Measurements from ENCODE around the gene HNRNPA1. TPM values are rescaled to one million over a fixed set of nuclear protein-coding genes. Genes with fewer than 3 reads are reported as not detected.

The HNRNPA1 gene
- total RNA-seq, 2 donors from 2014 or later, result 246 to 247 TPM

- no peak for ATAC-seq
- intact Hi-C loops (cut with DNase I), result no loop called here
- no peak overlapping the region for H3K4me3 ChIP-seq
Measured at GRCh38 chr12:54301428-54302048, 21.0 kb downstream of the HNRNPA1 start.

GRCh38 chr12:54303640-54304039 is 23.1 kb downstream of the HNRNPA1 start:
- no peak for DNase-seq
- H3K4me3 ChIP-seq, result no peak overlapping the region
- no peak overlapping the region for H3K27ac ChIP-seq
- H3K27me3 ChIP-seq, result no peaks in the 10 kb centered on the region
- TF ChIP-seq POLR2A (IDR thresholded peaks at IDR 0.05), result no peak
- TF ChIP-seq, protein P1, sequence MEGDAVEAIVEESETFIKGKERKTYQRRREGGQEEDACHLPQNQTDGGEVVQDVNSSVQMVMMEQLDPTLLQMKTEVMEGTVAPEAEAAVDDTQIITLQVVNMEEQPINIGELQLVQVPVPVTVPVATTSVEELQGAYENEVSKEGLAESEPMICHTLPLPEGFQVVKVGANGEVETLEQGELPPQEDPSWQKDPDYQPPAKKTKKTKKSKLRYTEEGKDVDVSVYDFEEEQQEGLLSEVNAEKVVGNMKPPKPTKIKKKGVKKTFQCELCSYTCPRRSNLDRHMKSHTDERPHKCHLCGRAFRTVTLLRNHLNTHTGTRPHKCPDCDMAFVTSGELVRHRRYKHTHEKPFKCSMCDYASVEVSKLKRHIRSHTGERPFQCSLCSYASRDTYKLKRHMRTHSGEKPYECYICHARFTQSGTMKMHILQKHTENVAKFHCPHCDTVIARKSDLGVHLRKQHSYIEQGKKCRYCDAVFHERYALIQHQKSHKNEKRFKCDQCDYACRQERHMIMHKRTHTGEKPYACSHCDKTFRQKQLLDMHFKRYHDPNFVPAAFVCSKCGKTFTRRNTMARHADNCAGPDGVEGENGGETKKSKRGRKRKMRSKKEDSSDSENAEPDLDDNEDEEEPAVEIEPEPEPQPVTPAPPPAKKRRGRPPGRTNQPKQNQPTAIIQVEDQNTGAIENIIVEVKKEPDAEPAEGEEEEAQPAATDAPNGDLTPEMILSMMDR (IDR thresholded peaks at IDR 0.05), result no peak
- no peak for ATAC-seq
- no peaks in the 10 kb centered on the region for H3K9me3 ChIP-seq
- H3K4me1 ChIP-seq, result peaks cover 26% of the 10 kb centered on the region
- intact Hi-C loops (cut with DNase I), result no loop called here
- H3K36me3 ChIP-seq (replicated peaks in 1 of 2; ENCODE audit: insufficient read depth in 1 of 2, low read depth in 2 of 2), result no peaks in the 10 kb centered on the region

More at GRCh38 chr12:54301428-54302048, 21.0 kb downstream of the HNRNPA1 start:
- Histone ChIP-seq H3K4me1 (peaks cover 26% of the 10 kb centered on the region), H3K36me3 (replicated peaks in 1 of 2; ENCODE audit: insufficient read depth in 1 of 2, low read depth in 2 of 2) (no peaks in the 10 kb centered on the region), H3K9me3 (no peaks in the 10 kb centered on the region), H3K27ac (no peak overlapping the region), H3K27me3 (no peaks in the 10 kb centered on the region)
- no peak for TF ChIP-seq POLR2A (IDR thresholded peaks at IDR 0.05)
- TF ChIP-seq, protein P1 (IDR thresholded peaks at IDR 0.05), result no peak
- WGBS, 2 donors, result 69 to 88% methylated on average over 1 of the region's 1 CpG
- DNase-seq, result no peak

GRCh38 chr12:54304187-54304810 is 23.8 kb downstream of the HNRNPA1 start:
- WGBS, 2 donors, result 23 to 30% methylated on average over 10 to 12 of the region's 12 CpGs
- intact Hi-C loops (cut with DNase I), result no loop called here
- H3K27ac ChIP-seq, result no peak overlapping the region
- no peak overlapping the region for H3K4me3 ChIP-seq
- no peaks in the 10 kb centered on the region for H3K36me3 ChIP-seq (replicated peaks in 1 of 2; ENCODE audit: insufficient read depth in 1 of 2, low read depth in 2 of 2)
- DNase-seq (peak; percentile 69 to 83 (median 81)), ATAC-seq (peak; percentile 87)
- TF ChIP-seq, protein P1 (IDR thresholded peaks at IDR 0.05), result no peak
- no peak for TF ChIP-seq POLR2A (IDR thresholded peaks at IDR 0.05)
- no peaks in the 10 kb centered on the region for H3K27me3 ChIP-seq
- H3K9me3 ChIP-seq, result no peaks in the 10 kb centered on the region
- peaks cover 26% of the 10 kb centered on the region for H3K4me1 ChIP-seq

DNA sequence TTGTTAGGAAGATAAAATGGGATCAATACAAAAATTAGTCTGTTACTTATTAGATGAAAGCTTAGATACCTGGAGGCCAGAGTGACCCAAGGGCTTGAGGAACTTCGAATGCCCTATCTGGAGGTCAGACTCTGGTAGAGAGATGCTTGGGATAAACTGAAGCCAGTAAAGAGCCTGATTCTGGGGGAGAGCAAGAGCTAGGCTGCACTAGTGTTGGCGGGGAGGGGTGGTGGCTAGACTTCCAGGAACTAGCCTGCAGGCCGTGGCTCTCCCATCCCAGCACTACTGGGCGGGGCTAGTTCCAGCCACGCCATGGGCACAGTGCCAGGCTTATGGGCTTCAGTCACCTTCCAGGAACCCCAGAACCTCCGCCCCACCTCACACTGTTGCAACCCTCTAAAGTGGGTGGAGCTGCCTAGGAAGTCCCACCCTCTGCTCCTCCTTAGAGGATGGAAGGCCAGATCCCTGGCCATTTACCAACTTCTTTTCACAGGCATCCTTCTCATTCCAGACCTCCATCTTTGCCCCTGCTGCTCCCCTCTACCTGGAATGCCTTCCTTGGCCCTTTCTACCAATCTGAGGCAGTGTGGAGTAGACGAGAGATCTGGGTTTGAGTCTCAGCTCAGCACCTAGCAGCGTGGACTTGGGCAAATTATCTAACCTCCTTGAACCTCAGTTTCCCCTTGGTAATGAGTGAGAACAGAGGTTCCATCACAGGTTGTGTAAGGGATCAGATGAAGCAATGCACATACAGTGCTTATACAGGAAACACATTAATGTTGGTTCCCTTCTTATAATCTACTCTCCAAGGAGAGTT is 26.6 kb downstream of the HNRNPA1 start:
- H3K27me3 ChIP-seq, result no peaks in the 10 kb centered on the region
- H3K4me1 ChIP-seq, result peaks cover 12% of the 10 kb centered on the region
- DNase-seq (peak; percentile 48 to 81 (median 56)), ATAC-seq (peak; percentile 37)
- intact Hi-C loops (cut with DNase I), result no loop called here
- no peaks in the 10 kb centered on the region for H3K9me3 ChIP-seq
- TF ChIP-seq, protein P1 (IDR thresholded peaks at IDR 0.05), result no peak
- TF ChIP-seq POLR2A (IDR thresholded peaks at IDR 0.05), result no peak
- no peaks in the 10 kb centered on the region for H3K36me3 ChIP-seq (replicated peaks in 1 of 2; ENCODE audit: insufficient read depth in 1 of 2, low read depth in 2 of 2)
- 51 to 68% methylated on average over 8 of the region's 8 CpGs for WGBS, 2 donors
- no peak overlapping the region for H3K27ac ChIP-seq
- H3K4me3 ChIP-seq, result no peak overlapping the region
